ENCODE results near the gene DEDD. TPM values are rescaled to one million over a fixed set of nuclear protein-coding genes. Genes with fewer than 3 reads are reported as not detected.

Gene DEDD
- total RNA-seq = 25.2 and 32.0 TPM in 2 replicates

GRCh38 chr1:161132410-161133219 lies at the start of gene DEDD:
DEDD (minus strand) TSS chr1:161132667; CDS start chr1:161124462, 8,205 bp downstream.

GRCh38 chr1:161177112-161177935 lies 44.9 kb upstream of the DEDD start, which contains the start of gene B4GALT3:
B4GALT3 (minus strand) TSS chr1:161177507; CDS start chr1:161176060, 1,447 bp downstream.

GRCh38 chr1:161165742-161166668 lies 33.5 kb upstream of the DEDD start, which contains the start of gene PPOX:
PPOX (plus strand) TSS chr1:161166426; CDS start chr1:161166848, 422 bp downstream.

GRCh38 chr1:161159087-161159912 lies 26.8 kb upstream of the DEDD start, which contains the start of gene USP21:
USP21 (plus strand) TSS chr1:161159500; CDS start chr1:161160641, 1,141 bp downstream.

GRCh38 chr1:161153682-161154337 lies 21.3 kb upstream of the DEDD start, which contains the start of gene UFC1:
UFC1 (plus strand) TSS chr1:161153978; CDS start chr1:161153998, 20 bp downstream.

GRCh38 chr1:161117759-161118581 lies 14.5 kb downstream of the DEDD start, which contains the start of the genes NIT1 and PFDN2:
NIT1 (plus strand) TSS chr1:161118105; CDS start chr1:161118177, 72 bp downstream.
PFDN2 (minus strand) TSS chr1:161118037; CDS start chr1:161118026, 11 bp downstream.

GRCh38 chr1:161098210-161099068 lies 34.0 kb downstream of the DEDD start, which contains the start of gene KLHDC9:
KLHDC9 (plus strand) TSS chr1:161098361; CDS start chr1:161098536, 175 bp downstream.

GRCh38 chr1:161089251-161089924 lies 43.1 kb downstream of the DEDD start, which contains the start of gene NECTIN4:
NECTIN4 (minus strand) TSS chr1:161089558; CDS start chr1:161089296, 262 bp downstream.

Other genes starting within 250 kb of the DEDD start
- gene ITLN1, start 247.5 kb downstream of the DEDD start, total RNA-seq = not detected in 2 replicates
- gene ITLN2, start 177.9 kb downstream of the DEDD start, total RNA-seq = not detected in 2 replicates
- gene F11R, start 111.5 kb downstream of the DEDD start, total RNA-seq = 0.74 and 1.2 TPM in 2 replicates
- gene TSTD1, start 93.7 kb downstream of the DEDD start, total RNA-seq = 4.2 and 4.6 TPM in 2 replicates
- gene USF1, start 86.7 kb downstream of the DEDD start, total RNA-seq = 38.2 and 38.5 TPM in 2 replicates
- not detected in 2 replicates for gene ARHGAP30, start 62.8 kb downstream of the DEDD start, total RNA-seq
- 0.17 TPM in 1 of 2 replicates, not detected in the other for gene NECTIN4, start 43.1 kb downstream of the DEDD start, total RNA-seq
- 1.8 and 2.9 TPM in 2 replicates for gene KLHDC9, start 34.3 kb downstream of the DEDD start, total RNA-seq
- gene PFDN2, start 14.6 kb downstream of the DEDD start, total RNA-seq = 69.8 and 92.9 TPM in 2 replicates
- 30.8 and 38.8 TPM in 2 replicates for gene NIT1, start 14.6 kb downstream of the DEDD start, total RNA-seq
- gene UFC1, start 21.3 kb upstream of the DEDD start, total RNA-seq = 62.0 and 74.8 TPM in 2 replicates
- 12.3 and 12.4 TPM in 2 replicates for gene USP21, start 26.8 kb upstream of the DEDD start, total RNA-seq
- gene PPOX, start 33.8 kb upstream of the DEDD start, total RNA-seq = 12.8 and 21.9 TPM in 2 replicates
- gene B4GALT3, start 44.8 kb upstream of the DEDD start, total RNA-seq = 33.1 and 37.0 TPM in 2 replicates
- gene ADAMTS4, start 66.4 kb upstream of the DEDD start, total RNA-seq = 3.6 and 3.7 TPM in 2 replicates
- gene NDUFS2, start 69.7 kb upstream of the DEDD start, total RNA-seq = 118 and 136 TPM in 2 replicates
- not detected in 2 replicates for gene FCER1G, start 82.6 kb upstream of the DEDD start, total RNA-seq
- not detected in 2 replicates for gene APOA2, start 91.0 kb upstream of the DEDD start, total RNA-seq
- gene TOMM40L, start 93.4 kb upstream of the DEDD start, total RNA-seq = 8.4 and 9.8 TPM in 2 replicates
- not detected in 2 replicates for gene NR1I3, start 105.5 kb upstream of the DEDD start, total RNA-seq
- gene PCP4L1, start 126.1 kb upstream of the DEDD start, total RNA-seq = not detected in 2 replicates
- 1.2 and 1.3 TPM in 2 replicates for gene MPZ, start 177.3 kb upstream of the DEDD start, total RNA-seq
- gene SDHC, start 181.7 kb upstream of the DEDD start, total RNA-seq = 30.8 and 40.6 TPM in 2 replicates
- not detected in 2 replicates for gene CFAP126, start 235.2 kb upstream of the DEDD start, total RNA-seq

All from bronchus fibroblast of lung (primary cell).